ENCODE results near the gene LPCAT2. TPM values are rescaled to one million over a fixed set of nuclear protein-coding genes. Genes with fewer than 3 reads are reported as not detected.

The LPCAT2 gene
- total and polyA plus RNA-seq, 2 donors (not counting 3 experiments of a cell fraction or from before 2014, with no cell fraction given): 64.5 to 72.9 TPM

- Histone ChIP-seq H3K27ac (ENCODE audit: insufficient read depth, low read depth, low read length) (no peak overlapping the region), H3K79me2 (ENCODE audit: control insufficient read depth, insufficient read depth, low read length) (no peaks in the 10 kb centered on the region), H3K9me3 (replicated peaks; ENCODE audit: control insufficient read depth, insufficient read depth, low read length) (no peaks in the 10 kb centered on the region), H3K36me3 (ENCODE audit: control insufficient read depth in 2 of 2, extremely low read depth in 1 of 2, insufficient read depth in 2 of 2, low read length in 2 of 2) (no peaks in the 10 kb centered on the region), H3K4me2 (ENCODE audit: insufficient read depth, low read length) (no peak overlapping the region), H3K9ac (replicated peaks; ENCODE audit: extremely low read depth, insufficient read depth, low read length) (no peak overlapping the region), H3K9me1 (replicated peaks; ENCODE audit: control insufficient read depth, extremely low read depth, insufficient read depth, low read length) (no peaks in the 10 kb centered on the region), H3K27me3 (ENCODE audit: control insufficient read depth in 2 of 2, insufficient read depth in 2 of 2, low read length in 2 of 2) (no peaks in the 10 kb centered on the region), H3K4me3 (replicated peaks in 1 of 3; ENCODE audit: insufficient read depth in 1 of 3, low read depth in 1 of 3, low read length in 3 of 3) (no peak overlapping the region), H3K4me1 (ENCODE audit: control insufficient read depth, extremely low read depth, insufficient read depth, low read length) (no peaks in the 10 kb centered on the region), H4K20me1 (replicated peaks; ENCODE audit: control insufficient read depth, extremely low read depth, insufficient read depth, low read length) (no peaks in the 10 kb centered on the region), H2AFZ (ENCODE audit: low read depth, low read length) (no peak overlapping the region)
- no TSS peak for BruUV-seq (replicated peaks)
- CTCF ChIA-PET: interaction anchor here (1.1 kb wide), 1 partner anchor 15 kb away, joined by 3 read pairs; no protein-coding TSS in a partner anchor
- dilution Hi-C loops (cut with MboI; ENCODE audit: extremely low pct_ligation_motif_present, low sequenced_read_pairs): no loop called here
- POLR2A ChIA-PET: no interaction called here
- DNase-seq (ENCODE audit: low read depth, low spot score): no peak
- intact Hi-C loops (cut with micrococcal nuclease): no loop called here
- no peak for FAIRE-seq
- TF ChIP-seq EZH2 (IDR thresholded peaks at IDR 0.05; ENCODE audit: borderline replicate concordance, low read depth, low read length, severe bottlenecking): no peak
- TF ChIP-seq FOS (IDR thresholded peaks at IDR 0.05; ENCODE audit: borderline replicate concordance, insufficient read depth, low read length): no peak
- no peak for TF ChIP-seq CTCF (IDR thresholded peaks at IDR 0.05; ENCODE audit: extremely low read depth in 1 of 2, insufficient read depth in 1 of 2, low read depth in 1 of 2, low read length in 2 of 2)
- no peak for TF ChIP-seq POLR2A (IDR thresholded peaks at IDR 0.05; ENCODE audit: low read depth, low read length)
- no peak for TF ChIP-seq POLR2AphosphoS5 (IDR thresholded peaks at IDR 0.05; ENCODE audit: insufficient read depth, low read depth, low read length)
- no peak for TF ChIP-seq MAX (IDR thresholded peaks at IDR 0.05; ENCODE audit: insufficient read depth, insufficient read length)
- no peak for TF ChIP-seq GATA2 (IDR thresholded peaks at IDR 0.05; ENCODE audit: insufficient read depth, insufficient read length, low read depth, low read length)
- TF ChIP-seq MYC (IDR thresholded peaks at IDR 0.05; ENCODE audit: low read depth, low read length): no peak
Observed at GRCh38 chr16:55605754-55606336, 97.0 kb downstream of the LPCAT2 start.
